Breast epithelium (tissue), 4 donors: ENCODE measurements around the gene RADIL. TPM values are rescaled to one million over a fixed set of nuclear protein-coding genes. Genes with fewer than 3 reads are reported as not detected.

Experiments used
- DNase-seq, 2 donors: peaks; one replicate each; pipeline ENCODE4 v3.0.0-alpha.2; 2019; ENCODE audit warnings: low spot score in 2 of 2
- H3K27ac ChIP-seq, 2 donors: fragments of 200-600 bp; sonication (generic) in 1 of 2; one replicate each; pipeline ENCODE4 v1.5.1; 2016 to 2019; ENCODE audit warnings: mild to moderate bottlenecking in 1 of 2
- H3K27me3 ChIP-seq, 2 donors: fragments of 200-600 bp; sonication (generic) in 1 of 2; one replicate each; pipeline versions ENCODE4 v1.5.1 to v1.6.0; 2017 to 2019; ENCODE audit warnings: control low read depth in 1 of 2, mild to moderate bottlenecking in 1 of 2
- H3K36me3 ChIP-seq: fragments of 200-600 bp; one replicate; pipeline ENCODE4 v1.5.1; 2019
- H3K4me1 ChIP-seq, 2 donors: fragments of 200-600 bp; sonication (generic); one replicate each; pipeline ENCODE4 v1.5.1; 2016 to 2019; ENCODE audit warnings: control low read depth in 1 of 2
- H3K4me3 ChIP-seq, 3 donors: fragments of 200-600 bp; sonication (generic); 1 replicate in 2 of 3; 2 replicates in 1 of 3; pipeline ENCODE4 v1.5.1; 2016 to 2019; ENCODE audit warnings: mild to moderate bottlenecking in 3 of 3, moderate library complexity in 2 of 3
- H3K9me3 ChIP-seq, 2 donors: fragments of 200-600 bp; sonication (generic) in 1 of 2; one replicate each; pipeline ENCODE4 v1.5.1; 2016 to 2019; ENCODE audit warnings: control low read depth in 1 of 2
- POLR2A ChIP-seq: fragments of 450-650 bp; IDR thresholded peaks from one replicate; pipeline ENCODE4 v1.6.1; 2016; ENCODE audit warnings: antibody characterized with exemption, mild to moderate bottlenecking, moderate library complexity
- POLR2AphosphoS5 ChIP-seq, 3 donors: sonication (generic); formaldehyde crosslinking; IDR thresholded peaks; one replicate each; pipeline ENCODE4 v1.6.1; 2017; ENCODE audit warnings: antibody characterized with exemption in 3 of 3
- intact Hi-C: fragments of 100-400 bp; cut with DNase I; formaldehyde crosslinking; loops from one replicate; pipeline ENCODE4 v1.15.1; 2023; ENCODE audit warnings: low total_unique reads
- total RNA-seq, 3 donors: library from RNA; depleted of rRNA; stranded (reverse); fragments of >200 nt; gene quantifications; one replicate each; pipeline ENCODE4 v1.1.0, GENCODE V29; 2016
- TF ChIP-seq, protein P1 (sequence below), 3 donors: fragments of 450-650 bp; IDR thresholded peaks; one replicate each; pipeline ENCODE4 v1.5.1; 2016 to 2017; ENCODE audit warnings: antibody characterized with exemption in 3 of 3, mild to moderate bottlenecking in 3 of 3, moderate library complexity in 3 of 3

RADIL gene
- total RNA-seq, 3 donors from 2014 or later: 4.4 to 8.5 (median 5.9) TPM

DNA sequence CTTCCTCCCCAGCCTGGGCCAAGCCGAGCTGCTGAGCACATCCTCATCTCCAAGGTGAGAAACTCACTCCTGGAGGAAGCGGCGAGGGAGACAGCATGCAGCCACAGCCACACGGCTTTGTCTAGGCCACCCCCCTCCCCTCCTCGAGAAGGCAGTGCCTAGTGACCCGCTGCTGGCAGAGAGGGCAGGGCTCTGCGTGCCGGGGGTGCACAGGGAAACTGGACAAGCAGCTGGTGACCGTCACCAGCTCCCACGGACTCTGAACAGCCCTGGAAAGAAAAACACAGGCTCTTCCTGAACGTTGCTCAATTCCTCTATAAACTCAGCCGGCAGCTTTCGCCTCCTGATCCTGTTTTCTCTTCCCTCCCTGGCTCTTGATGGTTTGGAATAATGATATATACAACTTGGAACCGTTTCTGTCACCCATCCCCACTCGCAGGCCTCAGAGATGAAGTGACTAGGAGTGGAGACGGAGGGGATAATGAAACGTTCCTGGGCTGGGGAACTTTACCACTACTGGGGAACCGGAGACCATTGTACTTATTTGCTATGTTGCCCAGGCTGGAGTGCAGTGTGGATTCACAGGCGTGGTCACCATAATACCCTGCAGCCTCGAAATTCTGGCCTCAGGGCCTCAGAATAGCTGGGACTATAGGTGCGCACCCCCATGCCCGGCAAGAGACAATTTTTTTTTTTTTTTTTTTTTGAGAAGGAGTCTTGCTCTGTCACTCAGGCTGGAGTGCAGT, 41.0 kb downstream of the RADIL start:
- H3K4me1 ChIP-seq: no peaks in the 10 kb centered on the region
- H3K27ac ChIP-seq: no peak overlapping the region
- no peaks in the 10 kb centered on the region for H3K36me3 ChIP-seq
- DNase-seq: no peak
- H3K4me3 ChIP-seq: no peak overlapping the region
- intact Hi-C loops: no loop called here
- H3K9me3 ChIP-seq: no peaks in the 10 kb centered on the region
- TF ChIP-seq, protein P1, sequence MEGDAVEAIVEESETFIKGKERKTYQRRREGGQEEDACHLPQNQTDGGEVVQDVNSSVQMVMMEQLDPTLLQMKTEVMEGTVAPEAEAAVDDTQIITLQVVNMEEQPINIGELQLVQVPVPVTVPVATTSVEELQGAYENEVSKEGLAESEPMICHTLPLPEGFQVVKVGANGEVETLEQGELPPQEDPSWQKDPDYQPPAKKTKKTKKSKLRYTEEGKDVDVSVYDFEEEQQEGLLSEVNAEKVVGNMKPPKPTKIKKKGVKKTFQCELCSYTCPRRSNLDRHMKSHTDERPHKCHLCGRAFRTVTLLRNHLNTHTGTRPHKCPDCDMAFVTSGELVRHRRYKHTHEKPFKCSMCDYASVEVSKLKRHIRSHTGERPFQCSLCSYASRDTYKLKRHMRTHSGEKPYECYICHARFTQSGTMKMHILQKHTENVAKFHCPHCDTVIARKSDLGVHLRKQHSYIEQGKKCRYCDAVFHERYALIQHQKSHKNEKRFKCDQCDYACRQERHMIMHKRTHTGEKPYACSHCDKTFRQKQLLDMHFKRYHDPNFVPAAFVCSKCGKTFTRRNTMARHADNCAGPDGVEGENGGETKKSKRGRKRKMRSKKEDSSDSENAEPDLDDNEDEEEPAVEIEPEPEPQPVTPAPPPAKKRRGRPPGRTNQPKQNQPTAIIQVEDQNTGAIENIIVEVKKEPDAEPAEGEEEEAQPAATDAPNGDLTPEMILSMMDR (IDR thresholded peaks at IDR 0.05): no peak
- TF ChIP-seq POLR2AphosphoS5 (IDR thresholded peaks at IDR 0.05) (no peak), POLR2A (no peak)
- no peaks in the 10 kb centered on the region for H3K27me3 ChIP-seq

DNA sequence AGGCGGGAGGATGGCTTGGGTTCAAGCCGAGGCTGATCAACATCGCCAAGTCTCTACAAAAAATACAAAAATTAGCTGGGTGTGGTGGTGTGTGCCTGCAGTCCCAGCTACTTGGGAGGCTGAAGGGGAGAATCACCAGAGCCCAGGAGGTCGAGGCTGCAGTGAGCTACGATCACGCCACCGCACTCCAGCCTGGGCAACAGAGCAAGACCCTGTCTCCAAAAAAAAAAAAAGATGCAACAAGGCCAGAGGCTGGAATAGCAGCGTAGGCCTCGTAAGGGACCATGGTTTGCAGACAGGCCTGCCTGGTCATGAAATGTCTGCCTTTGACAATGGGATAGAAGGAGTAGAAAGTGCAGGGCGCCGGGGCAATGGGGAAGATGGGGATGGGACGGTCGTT, 41.7 kb downstream of the RADIL start:
- intact Hi-C loops: no loop called here
- no peak overlapping the region for H3K4me3 ChIP-seq
- no peaks in the 10 kb centered on the region for H3K36me3 ChIP-seq
- H3K9me3 ChIP-seq: no peaks in the 10 kb centered on the region
- no peak for DNase-seq
- no peak overlapping the region for H3K27ac ChIP-seq
- no peaks in the 10 kb centered on the region for H3K4me1 ChIP-seq
- TF ChIP-seq POLR2A (no peak), POLR2AphosphoS5 (IDR thresholded peaks at IDR 0.05) (no peak)
- TF ChIP-seq, protein P1 (IDR thresholded peaks at IDR 0.05): no peak
- no peaks in the 10 kb centered on the region for H3K27me3 ChIP-seq

DNA sequence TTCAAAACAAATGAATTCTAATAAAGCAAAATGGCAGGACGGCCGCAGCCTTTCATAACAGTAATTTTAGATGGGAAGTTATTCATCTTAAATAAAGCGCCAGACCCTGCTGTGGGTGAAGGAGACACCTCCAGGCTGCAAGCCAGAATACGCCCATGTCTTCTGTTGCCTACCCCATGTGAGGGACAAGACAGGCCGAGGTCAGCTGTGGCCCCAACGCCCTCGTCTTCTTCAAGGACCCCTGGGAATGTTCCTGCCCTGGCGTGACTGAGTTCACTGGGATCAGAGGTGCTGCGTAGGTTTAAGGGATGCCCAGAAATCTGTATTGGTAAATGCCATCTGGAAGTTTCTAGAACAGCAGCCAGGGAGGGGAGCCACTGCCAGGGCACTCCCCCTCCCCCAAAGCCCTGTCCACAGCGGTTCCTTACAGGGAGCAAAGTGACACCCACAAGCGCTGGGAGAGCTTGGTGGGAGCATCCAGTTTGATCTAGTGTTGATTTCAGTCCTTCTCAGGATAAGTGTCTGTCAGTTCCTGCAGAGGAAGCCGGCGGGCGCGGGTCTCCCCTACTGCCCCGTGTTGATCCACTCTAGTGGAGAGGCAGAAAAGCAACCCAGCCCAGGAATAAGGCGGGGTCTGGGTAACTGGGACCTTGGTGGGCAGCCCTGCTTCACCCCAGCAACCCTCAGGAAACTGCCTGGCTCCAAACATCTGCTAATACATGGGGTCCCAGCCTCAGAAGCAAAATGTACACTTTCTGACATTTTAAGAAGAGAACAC, 42.3 kb downstream of the RADIL start:
- H3K27me3 ChIP-seq: no peaks in the 10 kb centered on the region
- intact Hi-C loops: no loop called here
- DNase-seq: peak in 1 of 2 donors; percentile 34

DNA sequence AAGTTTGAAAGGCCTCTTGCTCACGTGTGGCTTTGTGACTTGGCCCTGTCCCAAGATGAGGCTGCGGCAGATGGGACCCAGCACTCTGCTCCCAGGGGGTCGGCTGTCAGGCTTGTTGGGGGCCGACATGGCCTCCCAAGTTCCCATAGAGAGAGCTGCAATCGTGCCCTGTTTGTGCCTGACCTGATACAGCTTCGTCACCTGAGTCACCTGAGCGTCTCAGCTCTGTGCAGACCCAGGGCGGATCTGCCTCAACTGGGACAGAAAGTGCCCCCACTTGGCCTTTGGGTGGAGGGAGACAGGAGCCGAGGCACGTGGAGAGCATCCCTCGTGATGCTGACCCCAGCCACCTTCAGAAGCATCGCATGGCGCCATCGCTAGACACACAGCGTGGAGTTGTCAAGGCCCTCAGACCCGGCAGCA, 43.4 kb downstream of the RADIL start:
- H3K27me3 ChIP-seq: no peaks in the 10 kb centered on the region
- DNase-seq: peak in 1 of 2 donors; percentile 44
- TF ChIP-seq POLR2A: no peak
- no peak for TF ChIP-seq POLR2AphosphoS5 (IDR thresholded peaks at IDR 0.05)
- TF ChIP-seq, protein P1 (IDR thresholded peaks at IDR 0.05): no peak
- H3K4me3 ChIP-seq: no peak overlapping the region
- no peaks in the 10 kb centered on the region for H3K4me1 ChIP-seq
- H3K36me3 ChIP-seq: no peaks in the 10 kb centered on the region
- no peaks in the 10 kb centered on the region for H3K9me3 ChIP-seq
- intact Hi-C loops: no loop called here
- no peak overlapping the region for H3K27ac ChIP-seq

More for the DNA sequence above, 42.3 kb downstream of the RADIL start:
- Histone ChIP-seq H3K4me3 (no peak overlapping the region), H3K27ac (no peak overlapping the region), H3K4me1 (no peaks in the 10 kb centered on the region), H3K36me3 (no peaks in the 10 kb centered on the region), H3K9me3 (no peaks in the 10 kb centered on the region)
- TF ChIP-seq, protein P1 (IDR thresholded peaks at IDR 0.05): no peak
- TF ChIP-seq POLR2A (no peak), POLR2AphosphoS5 (IDR thresholded peaks at IDR 0.05) (no peak)
